HEK293 (cell line): ENCODE data around the gene NOC2L.

Source experiments
- CTCF ChIA-PET: fragments of 350-600 bp; formaldehyde crosslinking; extraction: SDS; loops from one replicate; lab custom pipeline; 2021; ENCODE audit warnings: antibody characterized with exemption; lab: Yijun Ruan, JAX
- POLR2A ChIA-PET: fragments of 300-600 bp; formaldehyde crosslinking; extraction: SDS; loops from one replicate; lab custom pipeline; 2020; ENCODE audit warnings: antibody characterized with exemption, inconsistent platforms; lab: Yijun Ruan, JAX
- H3K27ac ChIP-seq: fragments of 200-500 bp; sonication (Bioruptor generic); 2 replicates; pipeline ENCODE4 v1.5.1; 2014; ENCODE audit warnings: low read depth, low read length, control low read depth, inconsistent platforms; ENCODE audit errors: extremely low read depth
- H3K36me3 ChIP-seq, 2 experiments: fragments of 200-500 bp in 1 of 2; sonication (Bioruptor generic) in 1 of 2; 1 replicate in 1 of 2; 2 replicates in 1 of 2; pipeline ENCODE4 v1.5.1; 2014 to 2017; ENCODE audit warnings: inconsistent platforms in 2 of 2, low read length in 2 of 2; ENCODE audit not compliant: control insufficient read depth in 2 of 2, insufficient read depth in 1 of 2
- H3K4me1 ChIP-seq: fragments of 200-500 bp; sonication (Bioruptor generic); 2 replicates; pipeline ENCODE4 v1.5.1; 2014; ENCODE audit warnings: mild to moderate bottlenecking, low read length, inconsistent platforms; ENCODE audit not compliant: control insufficient read depth, insufficient read depth
- H3K4me3 ChIP-seq: 2 replicates; pipeline ENCODE4 v1.5.1; 2011; ENCODE audit warnings: low read depth, mild to moderate bottlenecking, control low read depth, low read length, moderate library complexity
- H3K9me3 ChIP-seq: fragments of 200-500 bp; sonication (Bioruptor generic); 2 replicates; pipeline ENCODE4 v1.5.1; 2014; ENCODE audit warnings: low read depth, low read length, inconsistent platforms; ENCODE audit not compliant: control insufficient read depth, insufficient read depth
- CTCF ChIP-seq: fragments of 450-650 bp; formaldehyde crosslinking; IDR thresholded peaks from 2 replicates; pipeline ENCODE4 v1.5.1; 2016; ENCODE audit warnings: missing biosample characterization, missing genetic modification characterization
- ELK4 ChIP-seq: IDR thresholded peaks from 2 replicates; pipeline ENCODE4 v1.6.1; 2011; ENCODE audit warnings: mild to moderate bottlenecking, low read depth, low read length, borderline replicate concordance
- KLF9 ChIP-seq: fragments of 450-650 bp; formaldehyde crosslinking; IDR thresholded peaks from 2 replicates; pipeline ENCODE4 v1.5.1; 2016; ENCODE audit warnings: missing biosample characterization, missing genetic modification characterization, low read depth
- MZF1 ChIP-seq: fragments of 450-650 bp; formaldehyde crosslinking; IDR thresholded peaks from 2 replicates; pipeline ENCODE4 v1.5.1; 2017; ENCODE audit warnings: missing biosample characterization, missing genetic modification characterization, borderline replicate concordance
- PRDM2 ChIP-seq: fragments of 450-650 bp; formaldehyde crosslinking; IDR thresholded peaks from 2 replicates; pipeline ENCODE4 v1.5.1; 2016; ENCODE audit warnings: missing biosample characterization, missing genetic modification characterization, borderline replicate concordance
- REST ChIP-seq: fragments of 450-650 bp; formaldehyde crosslinking; IDR thresholded peaks from 2 replicates; pipeline ENCODE4 v1.5.1; 2016; ENCODE audit warnings: missing biosample characterization, missing genetic modification characterization
- SP3 ChIP-seq: fragments of 450-650 bp; formaldehyde crosslinking; IDR thresholded peaks from 2 replicates; pipeline ENCODE4 v1.5.1; 2016; ENCODE audit warnings: missing biosample characterization, missing genetic modification characterization
- ZBTB6 ChIP-seq: fragments of 450-650 bp; formaldehyde crosslinking; IDR thresholded peaks from 2 replicates; pipeline ENCODE4 v1.5.1; 2017; ENCODE audit warnings: missing biosample characterization, missing genetic modification characterization
- ZFP41 ChIP-seq: fragments of 450-650 bp; formaldehyde crosslinking; IDR thresholded peaks from 2 replicates; pipeline ENCODE4 v1.5.1; 2016; ENCODE audit warnings: missing biosample characterization, missing genetic modification characterization, borderline replicate concordance
- ZIC2 ChIP-seq: fragments of 450-650 bp; formaldehyde crosslinking; IDR thresholded peaks from 2 replicates; pipeline ENCODE4 v1.5.1; 2016; ENCODE audit warnings: missing biosample characterization, missing genetic modification characterization
- ZNF114 ChIP-seq: fragments of 450-650 bp; formaldehyde crosslinking; IDR thresholded peaks from 2 replicates; pipeline ENCODE4 v1.5.0; 2017; ENCODE audit warnings: missing biosample characterization, missing genetic modification characterization
- ZNF146 ChIP-seq: fragments of 450-650 bp; formaldehyde crosslinking; IDR thresholded peaks from 2 replicates; pipeline ENCODE4 v1.5.1; 2016; ENCODE audit warnings: missing biosample characterization, missing genetic modification characterization
- ZNF211 ChIP-seq: fragments of 450-650 bp; formaldehyde crosslinking; IDR thresholded peaks from 2 replicates; pipeline ENCODE4 v1.5.1; 2016; ENCODE audit warnings: low read depth, missing biosample characterization, missing genetic modification characterization
- ZNF302 ChIP-seq: fragments of 450-650 bp; formaldehyde crosslinking; IDR thresholded peaks from 2 replicates; pipeline ENCODE4 v1.5.1; 2016; ENCODE audit warnings: missing biosample characterization, missing genetic modification characterization, low read depth
- ZNF391 ChIP-seq: fragments of 450-650 bp; formaldehyde crosslinking; IDR thresholded peaks from 2 replicates; pipeline ENCODE4 v1.5.1; 2016; ENCODE audit warnings: low read depth, missing biosample characterization, missing genetic modification characterization, borderline replicate concordance
- ZNF423 ChIP-seq: fragments of 450-650 bp; formaldehyde crosslinking; IDR thresholded peaks from 2 replicates; pipeline ENCODE4 v1.5.1; 2016; ENCODE audit warnings: missing biosample characterization, missing genetic modification characterization
- ZNF561 ChIP-seq: fragments of 450-650 bp; IDR thresholded peaks from 2 replicates; pipeline ENCODE4 v1.5.1; 2018; ENCODE audit warnings: missing biosample characterization, missing genetic modification characterization, borderline replicate concordance
- ZNF571 ChIP-seq: fragments of 450-650 bp; formaldehyde crosslinking; IDR thresholded peaks from 2 replicates; pipeline ENCODE4 v1.5.0; 2017; ENCODE audit warnings: missing biosample characterization, missing genetic modification characterization
- ZNF610 ChIP-seq: fragments of 450-650 bp; formaldehyde crosslinking; IDR thresholded peaks from 2 replicates; pipeline ENCODE4 v1.5.1; 2016; ENCODE audit warnings: missing biosample characterization, missing genetic modification characterization, borderline replicate concordance
- ZNF660 ChIP-seq: fragments of 450-650 bp; IDR thresholded peaks from 2 replicates; pipeline ENCODE4 v1.5.1; 2018; ENCODE audit warnings: missing biosample characterization, mild to moderate bottlenecking, missing genetic modification characterization
- ZNF664 ChIP-seq: fragments of 450-650 bp; formaldehyde crosslinking; IDR thresholded peaks from 2 replicates; pipeline ENCODE4 v1.5.1; 2016; ENCODE audit warnings: missing biosample characterization, missing genetic modification characterization
- ZNF792 ChIP-seq: fragments of 450-650 bp; formaldehyde crosslinking; IDR thresholded peaks from 2 replicates; pipeline ENCODE4 v1.5.1; 2016; ENCODE audit warnings: missing biosample characterization, missing genetic modification characterization

NOC2L gene

GRCh38 chr1:904310-904950, 54.6 kb downstream of the NOC2L start (continued):
- no peak for TF ChIP-seq ZNF610 (tag by site-specific recombination)
- no peak for TF ChIP-seq ZNF114 (tag by site-specific recombination)
- peak; percentile 35; the same call in 1 of the 2 replicates for TF ChIP-seq ZBTB6 (tag by site-specific recombination)
- TF ChIP-seq ELK4: no peak
- 0 out of 2 replicates have a peak, but pooled peaks have one; percentile 16 for TF ChIP-seq SP3
- TF ChIP-seq REST (tag by site-specific recombination): no peak
- peak; percentile 83 for TF ChIP-seq ZNF660 (tag by site-specific recombination)
- TF ChIP-seq ZNF571 (tag by site-specific recombination): no peak
- 0 out of 2 replicates have a peak, but pooled peaks have one; percentile 43 for TF ChIP-seq ZNF391 (tag by site-specific recombination)
- TF ChIP-seq CTCF (tag by site-specific recombination): peak; percentile 62; the same call in 1 of the 2 replicates
- TF ChIP-seq ZNF664 (tag by site-specific recombination): no peak
- TF ChIP-seq KLF9 (tag by site-specific recombination): peak; percentile 49; the same call in 1 of the 2 replicates
- no peak for TF ChIP-seq ZNF146 (tag by site-specific recombination)
- TF ChIP-seq ZFP41 (tag by site-specific recombination): no peak

GRCh38 chr1:903721-904271, 55.3 kb downstream of the NOC2L start:
- CTCF ChIA-PET: interaction anchor here (0.6 to 1.6 kb wide), 3 partner anchors 11 to 533 kb away, joined by 3 to 11 read pairs (median 3); no protein-coding TSS in a partner anchor
- POLR2A ChIA-PET: interaction anchor here (2.7 kb wide), 1 partner anchor 16 kb away, joined by 15 read pairs; no protein-coding TSS in a partner anchor
- H3K27ac ChIP-seq: no peak overlapping the region
- no peak for TF ChIP-seq PRDM2 (tag by site-specific recombination)
- no peak for TF ChIP-seq ZNF211 (tag by site-specific recombination)
- no peak for TF ChIP-seq ZNF792 (tag by site-specific recombination)
- no peak for TF ChIP-seq MZF1
- TF ChIP-seq ZNF423 (tag by site-specific recombination): no peak
- no peak for TF ChIP-seq ZNF302 (tag by site-specific recombination)
- no peak for TF ChIP-seq ZNF561 (tag by site-specific recombination)
- peak; percentile 67 for TF ChIP-seq ZIC2 (tag by site-specific recombination)

More at GRCh38 chr1:903721-904271, 55.3 kb downstream of the NOC2L start:
- H3K36me3 ChIP-seq: no peaks in the 10 kb centered on the region
- H3K4me1 ChIP-seq: peaks cover 5% of the 10 kb centered on the region; the same call in 1 of the 2 replicates
- H3K9me3 ChIP-seq: no peaks in the 10 kb centered on the region
- no peak overlapping the region for H3K4me3 ChIP-seq
